Measurements from ENCODE around the gene TMED4. TPM values are rescaled to one million over a fixed set of nuclear protein-coding genes. Genes with fewer than 3 reads are reported as not detected.

TMED4 gene
- total and polyA plus RNA-seq, 2 of the 13 experiments (the other 11 are each of a cell fraction or from before 2014, with no cell fraction given) = 81.4 to 109 TPM

GRCh38 chr7:44565097-44565794 lies 16.8 kb downstream of the TMED4 start (continued):
- TF ChIP-seq MEF2D (CRISPR knock-in tag; IDR thresholded peaks at IDR 0.05) (no peak), HCFC1 (IDR thresholded peaks at IDR 0.05; ENCODE audit: low read depth, low read length) (no peak), ZSCAN29 (CRISPR knock-in tag; conservative IDR thresholded peaks at IDR 0.05) (no peak), ZBTB33 (CRISPR knock-in tag; IDR thresholded peaks at IDR 0.05) (peak; percentile 17; the same call in 1 of the 2 replicates), ZFP82 (CRISPR knock-in tag; IDR thresholded peaks at IDR 0.05; ENCODE audit: borderline replicate concordance) (no peak), ZFP91 (CRISPR knock-in tag; IDR thresholded peaks at IDR 0.05; ENCODE audit: borderline replicate concordance) (no peak; the same call in 1 of the 2 replicates), FOXO4 (CRISPR knock-in tag; conservative IDR thresholded peaks at IDR 0.05) (no peak), PRDM10 (CRISPR knock-in tag; IDR thresholded peaks at IDR 0.05; ENCODE audit: low read depth) (no peak), TEAD2 (CRISPR knock-in tag; IDR thresholded peaks at IDR 0.05) (no peak), ZBTB2 (CRISPR knock-in tag; IDR thresholded peaks at IDR 0.05; ENCODE audit: low read depth) (no peak), ZIK1 (CRISPR knock-in tag; IDR thresholded peaks at IDR 0.05; ENCODE audit: borderline replicate concordance, low read depth) (no peak), MAX (IDR thresholded peaks at IDR 0.05) (no peak)
